HG02981 (cell line): ENCODE data around the gene MRGPRE.
"Not testable (repeated sequence)": the region's sequence is repeated elsewhere in the genome, so short reads cannot be mapped to it uniquely, and the experiment has no call there.

Source experiments
- ATAC-seq: cut with Tn5 transposase; IDR thresholded peaks from one replicate; pipeline ENCODE4 v1.9.1; 2021; ENCODE audit warnings: mild to moderate bottlenecking, moderate library complexity; ENCODE audit not compliant: unreplicated experiment

MRGPRE gene, protein sequence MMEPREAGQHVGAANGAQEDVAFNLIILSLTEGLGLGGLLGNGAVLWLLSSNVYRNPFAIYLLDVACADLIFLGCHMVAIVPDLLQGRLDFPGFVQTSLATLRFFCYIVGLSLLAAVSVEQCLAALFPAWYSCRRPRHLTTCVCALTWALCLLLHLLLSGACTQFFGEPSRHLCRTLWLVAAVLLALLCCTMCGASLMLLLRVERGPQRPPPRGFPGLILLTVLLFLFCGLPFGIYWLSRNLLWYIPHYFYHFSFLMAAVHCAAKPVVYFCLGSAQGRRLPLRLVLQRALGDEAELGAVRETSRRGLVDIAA

GRCh38 chr11:3231851-3232744, at the start of gene MRGPRE:
Gene MRGPRE, minus strand, starts transcription at chr11:3232417. Its CDS starts 3,618 bp downstream, at chr11:3228799.
- ATAC-seq, result no peak

DNA sequence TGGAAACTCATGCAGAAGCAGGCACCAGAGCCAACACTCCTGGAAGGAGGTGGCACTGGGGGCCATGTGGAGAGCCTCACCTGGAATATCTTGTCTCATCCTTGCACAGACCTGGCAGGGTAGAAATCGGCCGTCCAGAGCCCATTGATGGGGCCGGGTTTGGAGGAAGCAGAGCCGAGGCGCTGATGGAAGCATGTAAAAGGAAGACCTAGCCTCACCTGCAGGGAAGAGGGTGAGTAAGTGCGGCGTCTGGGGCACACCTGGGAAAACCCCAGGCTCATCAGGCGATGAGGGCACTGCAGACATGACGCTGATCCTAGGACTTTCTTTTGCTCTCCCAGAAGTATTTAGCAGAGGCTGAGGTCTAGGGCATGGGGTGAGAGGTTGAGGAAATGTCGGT, 48.9 kb upstream of the MRGPRE start:
- ATAC-seq, result not testable (repeated sequence)

DNA sequence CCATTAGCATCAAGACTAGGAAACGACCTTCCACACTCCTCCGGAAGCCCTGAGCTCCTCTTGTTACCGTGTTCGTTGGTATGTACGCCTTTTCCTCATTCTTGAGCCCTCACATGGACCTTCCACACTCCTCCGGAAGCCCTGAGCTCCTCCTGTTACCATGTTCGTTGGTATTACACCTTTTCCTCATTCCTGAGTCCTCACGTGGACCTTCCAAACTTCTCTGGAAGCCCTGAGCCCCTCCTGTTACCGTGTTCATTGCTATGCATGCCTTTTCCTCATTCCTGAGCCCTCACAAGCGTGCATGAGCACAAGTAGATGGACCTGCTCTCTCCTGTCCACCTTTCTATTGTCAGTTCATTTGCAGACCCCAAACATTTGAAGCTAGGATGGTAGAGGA, 48.4 kb upstream of the MRGPRE start:
- ATAC-seq, result not testable (repeated sequence)

- not testable (repeated sequence) for ATAC-seq
Observed at GRCh38 chr11:3278922-3279321, 46.7 kb upstream of the MRGPRE start.

GRCh38 chr11:3273629-3274028, 41.4 kb upstream of the MRGPRE start:
- not testable (repeated sequence) for ATAC-seq

- not testable (repeated sequence) for ATAC-seq
Observed at GRCh38 chr11:3262548-3262947, 30.3 kb upstream of the MRGPRE start.

DNA sequence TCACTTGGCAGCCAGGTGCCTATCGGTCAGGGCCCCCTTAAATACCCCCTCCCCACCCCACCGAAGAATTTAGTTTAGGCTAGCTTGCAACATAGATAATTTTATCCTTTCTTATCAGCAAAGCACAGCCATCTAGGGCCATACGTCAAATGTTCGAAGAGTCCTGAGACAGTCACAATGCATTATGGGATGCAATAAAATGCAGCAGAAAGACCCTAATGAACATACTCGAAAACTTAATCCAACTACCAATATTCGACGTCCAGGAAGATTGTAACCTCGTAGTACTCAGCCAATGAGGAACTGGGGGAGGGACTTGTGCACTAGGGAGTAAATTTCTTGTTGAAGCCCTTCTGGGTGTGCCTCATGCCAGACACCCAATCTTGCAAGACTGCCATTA, 29.6 kb upstream of the MRGPRE start:
- ATAC-seq, result not testable (repeated sequence)

DNA sequence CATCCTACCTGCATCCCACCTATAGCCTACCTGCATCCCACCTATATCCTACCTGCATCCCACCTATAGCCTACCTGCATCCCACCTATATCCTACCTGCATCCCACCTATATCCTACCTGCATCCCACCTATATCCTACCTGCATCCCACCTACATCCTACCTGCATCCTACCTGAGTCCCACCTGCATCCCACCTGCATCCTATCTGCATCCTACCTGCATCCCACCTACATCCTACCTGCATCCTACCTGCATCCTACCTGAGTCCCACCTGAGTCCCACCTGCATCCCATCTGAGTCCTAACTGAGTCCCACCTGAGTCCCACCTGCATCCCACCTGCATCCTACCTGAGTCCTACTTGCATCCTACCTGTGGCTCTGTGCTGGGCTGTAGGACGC, 25.3 kb upstream of the MRGPRE start:
- ATAC-seq, result not testable (repeated sequence)

GRCh38 chr11:3255241-3255640, 23.0 kb upstream of the MRGPRE start:
- ATAC-seq, result not testable (repeated sequence)

DNA sequence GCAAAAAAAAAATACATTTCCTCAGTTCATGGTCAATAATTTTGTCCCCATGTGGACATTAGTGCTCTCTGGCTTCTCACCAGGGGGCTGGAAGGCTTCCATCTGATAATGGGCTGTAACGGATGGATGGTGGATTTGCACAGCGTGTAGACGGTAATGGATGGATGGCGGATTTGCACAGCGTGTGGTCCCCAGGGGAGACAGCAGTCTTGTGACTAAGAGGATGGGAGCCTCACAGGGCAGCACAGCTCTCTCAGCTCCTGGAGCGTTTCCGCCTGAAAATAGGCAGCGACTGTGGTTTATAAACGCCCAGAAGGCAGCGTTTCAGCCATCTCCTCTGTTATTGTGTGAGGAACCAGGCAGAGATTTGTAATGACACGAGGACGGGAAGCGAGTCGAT, 22.6 kb upstream of the MRGPRE start:
- ATAC-seq, result not testable (repeated sequence)

DNA sequence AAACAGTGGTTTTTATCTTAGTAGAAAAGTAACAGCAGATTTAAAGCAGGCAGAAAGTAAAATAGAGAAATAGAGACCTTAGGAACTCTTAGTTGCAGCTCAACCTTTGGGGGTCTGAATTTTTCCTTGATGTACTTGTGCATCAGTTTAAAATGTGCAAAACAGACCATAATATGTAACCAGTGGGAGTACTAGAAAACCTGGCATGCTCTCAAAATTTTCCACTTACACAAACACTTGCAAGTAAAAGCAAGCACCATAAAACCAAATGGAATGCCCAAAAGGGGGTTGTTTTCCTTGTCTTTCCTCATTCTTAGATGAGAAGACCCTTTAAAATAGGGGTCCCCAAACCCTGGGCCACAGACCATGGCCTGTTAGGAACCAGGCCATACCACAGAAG, 12.9 kb upstream of the MRGPRE start:
- no peak for ATAC-seq

DNA sequence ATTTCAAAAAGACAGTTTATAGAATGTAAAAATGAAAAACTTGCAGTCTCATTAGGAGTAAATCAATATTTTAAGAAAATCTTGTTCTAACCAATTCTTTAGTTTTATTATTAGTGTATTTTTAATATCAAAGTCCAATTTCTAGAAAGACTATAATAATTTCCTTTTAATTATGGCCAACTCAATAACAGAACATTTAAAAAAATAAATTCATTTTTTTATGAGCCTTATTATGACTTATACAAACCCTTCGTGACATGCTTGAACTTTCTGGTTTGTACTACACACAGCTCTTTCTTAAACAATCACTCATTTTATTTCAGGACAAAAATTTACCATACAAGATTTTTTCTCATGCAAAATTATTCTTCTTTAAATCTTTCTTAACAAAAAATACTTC, 11.7 kb upstream of the MRGPRE start:
- no peak for ATAC-seq

DNA sequence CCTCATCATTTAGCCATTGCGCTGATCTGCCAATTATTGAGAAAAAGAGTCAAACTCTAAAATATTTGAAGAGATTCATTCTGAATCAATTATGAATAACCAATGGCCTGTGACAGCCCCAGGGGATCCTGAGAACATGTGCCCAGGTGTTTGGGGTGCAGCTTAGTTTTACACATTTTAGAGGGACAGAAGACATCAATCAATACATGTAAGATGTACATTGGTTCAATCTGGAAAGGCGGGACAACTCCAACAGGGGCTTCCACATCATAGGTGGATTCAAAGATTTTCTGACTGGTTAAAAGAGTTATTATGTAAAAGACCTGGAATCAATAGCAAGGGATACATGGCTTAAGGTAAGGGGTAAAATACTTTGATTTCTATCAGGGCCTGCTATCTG, 4.9 kb upstream of the MRGPRE start:
- ATAC-seq, result no peak

- no peak for ATAC-seq
Observed at GRCh38 chr11:3234846-3235245, 2.6 kb upstream of the MRGPRE start.

DNA sequence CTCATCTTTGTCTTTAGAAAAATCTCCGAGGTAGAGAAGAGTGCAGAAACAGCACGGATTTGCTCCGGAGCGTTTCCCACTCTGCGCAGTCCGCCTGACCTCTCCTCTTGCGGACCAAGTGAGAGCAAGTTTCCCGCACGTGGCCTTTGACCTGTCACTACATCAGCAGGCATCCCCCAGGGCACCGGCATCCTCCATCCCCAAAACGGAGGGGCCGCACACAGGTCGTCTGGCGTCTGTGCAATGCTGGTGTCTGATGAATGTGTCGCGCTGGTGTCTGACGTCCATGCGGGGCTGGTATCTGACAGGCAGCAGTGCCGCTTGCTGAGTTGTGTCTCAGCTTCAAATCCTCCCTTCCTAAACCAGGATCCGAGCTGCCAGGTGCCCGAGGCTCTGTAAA, 739 bp upstream of the MRGPRE start:
- ATAC-seq, result no peak

- ATAC-seq, result no peak
Observed at GRCh38 chr11:3231550-3231850, 717 bp downstream of the MRGPRE start.

DNA sequence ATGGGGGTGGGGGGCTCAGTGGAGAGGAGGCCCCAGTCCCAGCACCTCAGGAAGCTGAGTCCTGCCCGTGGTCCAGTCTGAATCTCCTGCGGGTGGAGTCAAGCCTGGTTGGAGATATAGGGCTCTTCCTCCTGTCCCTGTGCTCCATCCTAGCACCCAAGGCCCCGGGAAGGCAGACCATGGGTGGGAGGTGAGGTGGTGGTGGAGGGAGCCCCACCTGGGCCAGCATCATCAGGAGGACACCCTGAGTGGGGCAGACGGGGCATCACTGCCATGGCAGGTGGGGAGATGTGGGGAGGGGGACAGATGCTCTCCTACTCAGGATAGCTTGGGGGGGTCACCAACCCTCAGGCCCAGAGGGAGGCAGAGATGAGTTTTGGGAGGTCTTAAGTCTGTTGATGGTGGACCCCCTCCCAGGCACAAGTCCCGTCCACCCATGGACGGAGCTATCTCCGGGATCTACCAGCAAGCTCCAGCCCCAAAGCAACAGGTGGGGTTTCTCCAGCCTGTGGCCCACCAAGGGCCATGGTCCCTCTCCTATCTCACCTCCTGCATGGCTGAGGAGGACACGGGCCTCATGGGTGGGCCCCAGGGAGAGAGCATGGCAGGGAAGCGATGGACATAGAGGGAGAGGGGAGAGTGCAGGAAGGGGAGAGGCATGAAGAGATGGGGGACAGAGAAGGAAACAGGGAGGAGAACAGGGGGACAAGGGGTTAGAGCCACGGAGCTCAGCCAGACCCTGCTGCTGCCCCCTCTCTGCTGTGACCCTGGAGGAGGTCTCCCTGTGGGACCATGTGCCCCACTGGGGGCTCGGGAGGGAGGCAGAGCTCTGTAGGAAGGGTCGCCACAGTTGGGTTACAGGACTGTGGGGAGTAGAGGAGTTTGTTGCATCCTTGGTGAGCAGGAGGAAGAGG, 1.3 kb downstream of the MRGPRE start:
- ATAC-seq, result no peak

DNA sequence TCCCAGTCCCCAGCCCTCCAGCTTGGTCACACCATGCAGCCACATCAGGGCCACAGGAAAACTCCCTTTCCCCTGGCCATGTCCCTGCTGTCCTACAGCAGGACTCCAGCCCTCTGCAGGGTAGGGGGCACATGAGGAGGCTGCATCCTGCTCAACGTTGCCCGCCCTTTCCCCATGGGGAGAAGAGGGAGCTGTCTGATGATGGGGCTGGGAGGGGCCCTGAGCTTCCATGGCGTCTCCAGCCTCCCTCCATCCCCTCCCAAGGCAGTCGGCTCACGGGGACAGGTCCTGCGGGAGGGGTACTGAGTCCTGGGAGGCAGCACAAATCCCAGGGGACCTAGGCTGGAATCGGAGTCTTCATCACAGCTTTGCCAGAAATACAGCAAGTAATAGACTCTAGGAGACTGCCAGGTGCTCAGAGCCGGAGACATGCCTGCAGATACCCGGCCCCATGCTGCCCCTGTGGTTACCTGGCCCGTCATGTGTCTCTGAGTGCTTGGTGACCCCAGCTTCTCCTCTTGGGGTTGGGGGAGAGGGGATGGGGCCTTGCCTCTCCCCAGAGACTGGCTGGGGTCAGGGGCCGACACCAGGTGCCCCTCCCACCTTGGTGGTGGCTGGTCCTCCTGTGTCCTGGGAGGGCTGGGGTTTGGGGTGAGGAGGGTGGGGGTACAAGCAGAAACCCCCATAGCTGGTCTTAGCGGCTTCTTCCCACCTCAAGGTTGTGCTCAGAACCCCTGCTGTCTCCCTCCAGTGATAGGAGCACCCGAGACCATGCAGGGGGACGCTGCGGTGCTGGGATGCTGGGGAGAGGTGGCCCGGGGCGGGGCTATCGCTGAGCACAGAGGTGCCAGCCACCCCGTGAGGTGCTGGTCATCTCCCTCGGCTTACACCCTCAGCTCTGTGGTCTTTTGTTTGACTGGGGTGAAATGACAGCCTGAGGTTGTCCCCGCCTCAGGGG, 2.3 kb downstream of the MRGPRE start:
- no peak for ATAC-seq

GRCh38 chr11:3228445-3228829, 3.8 kb downstream of the MRGPRE start:
- no peak for ATAC-seq
